ENCODE data around the gene JUP. TPM values are rescaled to one million over a fixed set of nuclear protein-coding genes. Genes with fewer than 3 reads are reported as not detected.

Gene JUP
- total RNA-seq, 1 donor from 2014 or later = 28.5 TPM

DNA sequence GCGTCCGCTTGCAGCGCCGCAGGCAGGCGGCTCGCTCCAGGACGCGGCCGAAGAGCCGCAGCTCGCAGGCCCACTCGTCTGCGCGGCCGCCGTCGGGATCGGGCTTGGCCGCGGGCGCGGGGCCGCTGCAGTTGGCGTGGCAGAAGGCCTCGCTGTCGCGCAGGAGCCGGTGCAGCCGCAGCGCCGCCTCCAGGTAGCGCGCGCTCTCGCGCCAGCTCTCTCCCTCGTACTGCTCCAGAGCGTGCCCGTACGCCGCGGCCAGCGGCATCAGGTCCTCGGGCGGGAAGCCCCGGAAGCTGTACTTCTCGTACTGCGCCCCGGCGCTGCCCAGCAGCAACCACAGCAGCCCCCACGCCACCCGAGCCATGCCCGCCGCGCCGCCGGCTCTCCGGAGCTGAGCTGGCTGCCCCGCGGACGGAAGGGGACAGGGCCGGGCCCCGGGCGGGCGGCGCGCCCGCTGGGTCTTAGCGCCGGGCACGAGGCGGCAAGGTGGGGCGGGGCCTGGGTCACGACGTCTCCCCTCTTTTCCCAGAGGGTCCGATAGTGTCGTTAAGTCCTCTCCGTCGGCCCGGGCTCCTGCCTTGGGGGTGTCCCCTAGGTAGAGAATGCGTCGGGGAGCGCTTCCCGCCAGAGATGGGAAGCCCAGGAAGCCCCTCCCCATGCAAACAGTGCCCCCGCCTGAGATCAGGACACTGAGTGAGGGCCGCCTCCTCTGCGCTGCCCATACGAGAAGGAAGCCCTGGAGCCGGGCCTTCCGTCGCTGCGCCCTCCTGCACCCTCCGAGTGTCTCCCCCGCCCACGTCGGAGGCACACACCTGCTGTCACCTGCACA, 25.3 kb upstream of the JUP start, which contains the start of gene P3H4:
P3H4 (minus strand) TSS at position 401 of the 832 bp plus-strand sequence; CDS start at position 367, 34 bp downstream.
- peaks cover 24% of the 10 kb centered on the region for H3K4me1 ChIP-seq
- Mint-ChIP-seq H3K27me3 (ENCODE audit: insufficient read depth, low read depth) (peaks cover 9% of the 10 kb centered on the region), H3K36me3 (peaks cover 18% of the 10 kb centered on the region), H3K4me3 (peak within 1 kb of the TSS; percentile 95), H3K9me3 (no peaks in the 10 kb centered on the region), H3K27ac (peak within 1 kb of the TSS; percentile 96), H3K4me1 (peaks cover 28% of the 10 kb centered on the region)
- H3K36me3 ChIP-seq = no peaks in the 10 kb centered on the region
- peaks cover 62% of the 10 kb centered on the region for H3K79me2 ChIP-seq (ENCODE audit: low read depth)
- peaks cover 13% of the 10 kb centered on the region for H4K20me1 ChIP-seq (ENCODE audit: low read depth)
- H3K27me3 ChIP-seq = no peaks in the 10 kb centered on the region
- H3K27ac ChIP-seq = peak within 1 kb of the TSS; percentile 26
- TF ChIP-seq, protein P1, sequence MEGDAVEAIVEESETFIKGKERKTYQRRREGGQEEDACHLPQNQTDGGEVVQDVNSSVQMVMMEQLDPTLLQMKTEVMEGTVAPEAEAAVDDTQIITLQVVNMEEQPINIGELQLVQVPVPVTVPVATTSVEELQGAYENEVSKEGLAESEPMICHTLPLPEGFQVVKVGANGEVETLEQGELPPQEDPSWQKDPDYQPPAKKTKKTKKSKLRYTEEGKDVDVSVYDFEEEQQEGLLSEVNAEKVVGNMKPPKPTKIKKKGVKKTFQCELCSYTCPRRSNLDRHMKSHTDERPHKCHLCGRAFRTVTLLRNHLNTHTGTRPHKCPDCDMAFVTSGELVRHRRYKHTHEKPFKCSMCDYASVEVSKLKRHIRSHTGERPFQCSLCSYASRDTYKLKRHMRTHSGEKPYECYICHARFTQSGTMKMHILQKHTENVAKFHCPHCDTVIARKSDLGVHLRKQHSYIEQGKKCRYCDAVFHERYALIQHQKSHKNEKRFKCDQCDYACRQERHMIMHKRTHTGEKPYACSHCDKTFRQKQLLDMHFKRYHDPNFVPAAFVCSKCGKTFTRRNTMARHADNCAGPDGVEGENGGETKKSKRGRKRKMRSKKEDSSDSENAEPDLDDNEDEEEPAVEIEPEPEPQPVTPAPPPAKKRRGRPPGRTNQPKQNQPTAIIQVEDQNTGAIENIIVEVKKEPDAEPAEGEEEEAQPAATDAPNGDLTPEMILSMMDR (IDR thresholded peaks at IDR 0.05) = peak; percentile 64
- TF ChIP-seq EZH2 (IDR thresholded peaks at IDR 0.05) = no peak
- peak; percentile 90 for DNase-seq (ENCODE audit: low spot score)
- H3K9me3 ChIP-seq (ENCODE audit: low read depth) = no peaks in the 10 kb centered on the region
- H3F3A ChIP-seq (ENCODE audit: low read depth) = peaks cover 20% of the 10 kb centered on the region
- no peak within 1 kb of the TSS for H3K9ac ChIP-seq
- peak within 1 kb of the TSS; percentile 97 for H3K4me2 ChIP-seq
- peak within 1 kb of the TSS; percentile 85 for H3K4me3 ChIP-seq
- H2AFZ ChIP-seq (replicated peaks) = peak within 1 kb of the TSS; percentile 98

DNA sequence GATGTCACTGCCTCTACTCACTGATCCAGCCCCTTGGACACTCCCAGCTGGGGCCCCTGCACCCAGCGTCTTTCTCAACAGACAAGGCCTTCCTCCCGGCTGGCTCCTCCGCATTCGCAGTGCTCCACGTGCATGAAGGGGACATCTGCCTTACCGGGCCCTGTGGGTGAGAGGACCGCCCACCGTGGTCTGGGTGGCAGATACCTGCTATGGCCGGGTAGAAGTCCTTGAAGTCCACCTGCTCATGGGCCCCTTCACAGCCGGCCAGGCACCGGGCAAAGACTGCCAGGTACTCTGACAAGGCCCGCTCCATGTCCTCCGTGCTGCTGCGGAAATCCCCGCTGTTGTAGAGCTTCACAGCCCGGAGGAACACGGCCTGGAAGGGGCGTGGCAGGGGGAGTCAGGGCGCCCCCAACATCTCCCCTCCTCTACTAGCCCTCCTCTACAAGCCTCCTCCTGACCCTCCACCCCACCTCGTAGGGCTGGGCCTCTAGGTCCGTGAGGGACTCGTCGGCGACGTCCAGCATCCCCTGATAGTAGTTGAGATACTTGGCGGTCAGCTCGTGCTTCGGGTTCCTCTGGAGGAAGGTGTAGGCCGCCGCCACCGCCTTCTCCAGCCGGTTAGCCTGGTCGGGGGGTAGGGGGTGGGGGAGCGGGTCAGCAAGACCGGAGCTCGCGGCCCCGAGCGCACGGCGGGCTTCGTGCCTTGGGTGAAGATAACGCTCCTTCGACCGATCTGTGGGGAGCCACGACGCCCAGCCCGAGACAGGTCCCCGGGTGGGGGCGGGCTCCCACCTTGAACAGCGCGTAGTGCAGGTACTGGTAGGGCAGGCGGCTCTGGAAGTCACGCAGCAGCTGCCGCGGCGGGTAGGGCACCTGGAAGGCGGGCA, 24.4 kb upstream of the JUP start:
- H3K27ac Mint-ChIP-seq = peak overlapping the region; percentile 87
- H3K27ac ChIP-seq = no peak overlapping the region
- peaks cover 54% of the 10 kb centered on the region for H3K79me2 ChIP-seq (ENCODE audit: low read depth)
- H3K4me1 Mint-ChIP-seq = peaks cover 26% of the 10 kb centered on the region
- H3K9me3 ChIP-seq (ENCODE audit: low read depth) = no peaks in the 10 kb centered on the region
- H3K27me3 ChIP-seq = no peaks in the 10 kb centered on the region
- no peaks in the 10 kb centered on the region for H3K9me3 Mint-ChIP-seq
- H3K27me3 Mint-ChIP-seq (ENCODE audit: insufficient read depth, low read depth) = peaks cover 9% of the 10 kb centered on the region
- H4K20me1 ChIP-seq (ENCODE audit: low read depth) = peaks cover 13% of the 10 kb centered on the region
- peaks cover 24% of the 10 kb centered on the region for H3K4me1 ChIP-seq
- peaks cover 20% of the 10 kb centered on the region for H3F3A ChIP-seq (ENCODE audit: low read depth)
- H3K4me3 Mint-ChIP-seq = peak overlapping the region; percentile 84
- H3K36me3 Mint-ChIP-seq = peaks cover 16% of the 10 kb centered on the region
- peak overlapping the region; percentile 85 for H3K4me3 ChIP-seq
- H2AFZ ChIP-seq (replicated peaks) = peak overlapping the region; percentile 98
- no peak overlapping the region for H3K9ac ChIP-seq
- no peak for TF ChIP-seq EZH2phosphoT487 (IDR thresholded peaks at IDR 0.05)
- no peak for TF ChIP-seq EZH2 (IDR thresholded peaks at IDR 0.05)
- TF ChIP-seq, protein P1 (IDR thresholded peaks at IDR 0.05) = no peak
- H3K36me3 ChIP-seq = no peaks in the 10 kb centered on the region
- peak; percentile 55 for DNase-seq (ENCODE audit: low spot score)
- H3K4me2 ChIP-seq = peak overlapping the region; percentile 97

DNA sequence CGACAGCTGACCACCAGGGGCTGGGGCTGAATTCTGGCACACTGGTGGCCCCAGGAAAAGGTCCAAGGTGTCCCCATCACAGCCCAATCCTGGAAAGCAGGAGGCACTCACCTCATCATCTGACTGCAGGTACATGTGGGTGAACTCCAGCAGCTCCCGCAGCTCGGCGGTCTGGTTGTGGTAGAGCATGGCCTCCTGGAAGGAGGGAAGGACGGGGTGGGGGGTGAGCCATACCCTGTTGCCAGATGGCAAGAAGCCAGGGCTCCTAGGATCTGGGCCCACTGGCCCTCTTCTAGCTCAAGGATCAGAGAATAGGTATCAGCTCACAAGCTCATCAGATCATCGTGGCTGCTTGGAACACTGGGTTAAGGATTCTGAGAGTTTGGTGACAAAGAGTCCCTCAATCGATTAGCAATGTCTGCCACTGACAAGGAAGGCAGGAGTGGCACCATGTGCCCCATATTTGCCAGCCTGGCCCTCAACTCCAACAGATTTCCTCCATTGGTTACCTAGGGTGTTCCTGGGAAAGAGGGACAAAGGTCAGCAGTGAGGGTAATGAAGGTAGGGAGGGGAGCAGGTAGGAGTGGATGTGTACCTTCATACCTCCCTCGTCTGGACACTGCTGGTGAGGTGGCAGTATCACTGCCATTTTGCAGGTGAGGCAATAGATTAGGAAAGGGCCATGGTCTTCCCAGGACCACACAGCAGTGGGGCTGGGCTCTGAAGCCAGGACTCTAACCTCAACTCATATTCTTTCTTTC, 20.4 kb upstream of the JUP start:
- Histone ChIP-seq H3K4me2 (no peak overlapping the region), H3K9ac (no peak overlapping the region), H3K4me3 (no peak overlapping the region), H2AFZ (replicated peaks) (no peak overlapping the region), H3K9me3 (ENCODE audit: low read depth) (no peaks in the 10 kb centered on the region), H3K36me3 (no peaks in the 10 kb centered on the region), H4K20me1 (ENCODE audit: low read depth) (peaks cover 13% of the 10 kb centered on the region), H3K4me1 (peaks cover 12% of the 10 kb centered on the region), H3K27ac (no peak overlapping the region), H3K79me2 (ENCODE audit: low read depth) (peaks cover 24% of the 10 kb centered on the region), H3K27me3 (no peaks in the 10 kb centered on the region), H3F3A (ENCODE audit: low read depth) (peaks cover 8% of the 10 kb centered on the region)
- Mint-ChIP-seq H3K36me3 (peaks cover 19% of the 10 kb centered on the region), H3K27me3 (ENCODE audit: insufficient read depth, low read depth) (peaks cover 6% of the 10 kb centered on the region), H3K4me3 (no peak overlapping the region), H3K4me1 (peaks cover 12% of the 10 kb centered on the region), H3K9me3 (no peaks in the 10 kb centered on the region), H3K27ac (no peak overlapping the region)
- no peak for DNase-seq (ENCODE audit: low spot score)
- TF ChIP-seq, protein P1 (IDR thresholded peaks at IDR 0.05) = no peak
- TF ChIP-seq EZH2 (IDR thresholded peaks at IDR 0.05) (no peak), EZH2phosphoT487 (IDR thresholded peaks at IDR 0.05) (no peak)
